K562 (cell line): Measurements from ENCODE around the gene ZNF584. TPM values are rescaled to one million over a fixed set of nuclear protein-coding genes. Genes with fewer than 3 reads are reported as not detected.
A peak's percentile ranks its signal among the peaks of the same experiment; 100 is the strongest.

Experiments
- ATAC-seq: fragments of 200-7000 bp; cut with Tn5 transposase; 3 replicates; pipeline ENCODE4 v1.9.1; 2020; ENCODE audit warnings: moderate library complexity
- BruUV-seq: library from RNA; stranded (reverse); fragments of 400-500 nt; replicated peaks from 2 replicates; lab custom pipeline; 2021; lab: Mats Ljungman, UMichigan
- CTCF ChIA-PET: fragments of 300-600 bp; formaldehyde crosslinking; extraction: SDS; loops from one replicate; lab custom pipeline; 2021; ENCODE audit warnings: low intra/inter-chr PET ratio; lab: Yijun Ruan, JAX
- POLR2A ChIA-PET: fragments of 300-600, 350-650 bp; sonication (Branson Sonifier 250); formaldehyde crosslinking; extraction: SDS; loops from one replicate; lab custom pipeline; 2021; ENCODE audit warnings: antibody characterized with exemption, inconsistent platforms; lab: Yijun Ruan, JAX
- DNase-seq, 4 experiments: peaks; one replicate each; pipeline versions ENCODE4 v3.0.0 to v3.0.0-alpha.2; 2011 to 2018; ENCODE audit warnings: low spot score in 3 of 4, mixed read lengths in 3 of 4; ENCODE audit errors: extremely low read depth in 1 of 4
- FAIRE-seq: peaks from 2 replicates; lab custom pipeline; 2011; peaks lifted over from hg19 to GRCh38; lab: Jason Lieb, UNC
- H2AFZ ChIP-seq: 2 replicates; pipeline ENCODE4 v1.6.0; 2011; ENCODE audit warnings: low read depth, low read length, control low read depth, inconsistent platforms
- H3K27ac ChIP-seq: fragments of 200-600 bp; 3 replicates; pipeline ENCODE4 v1.8.0; 2011; ENCODE audit warnings: low read depth, mild to moderate bottlenecking, control low read depth, inconsistent platforms, low read length, moderate library complexity, mixed read lengths; ENCODE audit errors: extremely low read depth
- H3K27me3 ChIP-seq, 2 experiments: fragments of 300-600 bp in 1 of 2; 2 replicates in 1 of 2; 3 replicates in 1 of 2; pipeline versions ENCODE4 v1.6.0 to v1.8.0; 2011; ENCODE audit warnings: inconsistent platforms in 2 of 2, low read length in 2 of 2, mild to moderate bottlenecking in 1 of 2, mixed read lengths in 1 of 2, moderate library complexity in 1 of 2; ENCODE audit not compliant: control insufficient read depth in 2 of 2, insufficient read depth in 2 of 2
- H3K36me3 ChIP-seq: fragments of 300-600 bp; 3 replicates; pipeline ENCODE4 v1.8.0; 2011; ENCODE audit warnings: mild to moderate bottlenecking, low read length, inconsistent platforms; ENCODE audit not compliant: control insufficient read depth, insufficient read depth
- H3K4me1 ChIP-seq, 2 experiments: fragments of 200-600 bp in 1 of 2; replicated peaks in 1 of 2; 2 replicates in 1 of 2; 3 replicates in 1 of 2; pipeline versions ENCODE4 v1.5.1 to v1.8.0; 2011; ENCODE audit warnings: inconsistent platforms in 2 of 2, low read length in 2 of 2, mild to moderate bottlenecking in 1 of 2, mixed read lengths in 1 of 2, moderate library complexity in 1 of 2; ENCODE audit not compliant: control insufficient read depth in 2 of 2, insufficient read depth in 2 of 2
- H3K4me2 ChIP-seq: 2 replicates; pipeline ENCODE4 v1.6.1; 2011; ENCODE audit warnings: low read length, control low read depth, inconsistent platforms, mixed read lengths; ENCODE audit not compliant: insufficient read depth
- H3K4me3 ChIP-seq: fragments of 200-600 bp; sonication (generic), shearing (Covaris generic); 2 replicates; pipeline ENCODE4 v1.5.1; 2016; ENCODE audit warnings: control low read depth, inconsistent platforms
- H3K79me2 ChIP-seq: fragments of 200-600 bp; 3 replicates; pipeline ENCODE4 v1.8.0; 2011; ENCODE audit warnings: low read length, inconsistent platforms; ENCODE audit not compliant: control insufficient read depth, insufficient read depth
- H3K9ac ChIP-seq, 2 experiments: 2 replicates each; pipeline versions ENCODE4 v1.6.0 to v1.6.1; 2011; ENCODE audit warnings: low read depth in 2 of 2, low read length in 2 of 2, control low read depth in 1 of 2, inconsistent platforms in 1 of 2, mild to moderate bottlenecking in 1 of 2, mixed read lengths in 1 of 2; ENCODE audit not compliant: insufficient read depth in 1 of 2
- H3K9me1 ChIP-seq: one replicate; pipeline ENCODE4 v1.6.0; 2011; ENCODE audit warnings: inconsistent platforms, mild to moderate bottlenecking, low read length, moderate library complexity; ENCODE audit not compliant: control insufficient read depth, insufficient read depth
- H3K9me3 ChIP-seq: replicated peaks from 2 replicates; pipeline ENCODE4 v1.5.1; 2011; ENCODE audit warnings: low read depth, low read length, inconsistent platforms; ENCODE audit not compliant: control insufficient read depth, insufficient read depth
- H4K20me1 ChIP-seq: replicated peaks from 2 replicates; pipeline ENCODE4 v1.6.1; 2011; ENCODE audit warnings: low read length, inconsistent platforms, mixed read lengths; ENCODE audit not compliant: control insufficient read depth, insufficient read depth
- CBX8 ChIP-seq: fragments of 200-600 bp; sonication (generic); IDR thresholded peaks from 2 replicates; pipeline ENCODE4 v1.6.1; 2012; ENCODE audit warnings: borderline replicate concordance, mixed run types, low read depth, mild to moderate bottlenecking, moderate library complexity, mixed read lengths, low read length, control low read depth, inconsistent platforms; ENCODE audit not compliant: poor library complexity, severe bottlenecking; ENCODE audit errors: extremely low read depth
- CHCHD3 ChIP-seq: fragments of 250-450 bp; sonication (Bioruptor Pico); IDR thresholded peaks from 2 replicates; pipeline ENCODE4 v2.1.2; 2022; ENCODE audit warnings: mild to moderate bottlenecking
- ELF2 ChIP-seq: fragments of 250-450 bp; sonication (Bioruptor Pico); IDR thresholded peaks from 2 replicates; pipeline ENCODE4 v1.5.0; 2021; ENCODE audit warnings: mild to moderate bottlenecking
- FOXM1 ChIP-seq, 2 experiments: fragments of 450-650 bp in 1 of 2; sonication (generic) in 1 of 2; formaldehyde crosslinking in 1 of 2; IDR thresholded peaks; 2 replicates each; pipeline versions ENCODE4 v1.6.1 to v1.9.0; 2017 to 2022; ENCODE audit warnings: low read depth in 2 of 2, mild to moderate bottlenecking in 2 of 2, missing genetic modification reagents in 1 of 2, moderate library complexity in 1 of 2
- GMEB1 ChIP-seq: fragments of 250-450 bp; sonication (Bioruptor Pico); IDR thresholded peaks from 2 replicates; pipeline ENCODE4 v1.4.0; 2020; ENCODE audit warnings: mild to moderate bottlenecking
- HDAC3 ChIP-seq: fragments of 450-650 bp; IDR thresholded peaks from 2 replicates; pipeline ENCODE4 v1.6.1; 2018; ENCODE audit warnings: borderline replicate concordance, mild to moderate bottlenecking, moderate library complexity; ENCODE audit not compliant: partially characterized antibody
- HNRNPH1 ChIP-seq: fragments of 200-400 bp; formaldehyde crosslinking; optimal IDR thresholded peaks from 2 replicates; pipeline ENCODE3; 2017; ENCODE audit warnings: low read depth, mild to moderate bottlenecking, low read length, moderate library complexity
- L3MBTL2 ChIP-seq: fragments of 450-650 bp; IDR thresholded peaks from 2 replicates; pipeline ENCODE4 v1.6.1; 2016; ENCODE audit warnings: mild to moderate bottlenecking, moderate library complexity
- MAFG ChIP-seq: fragments of 450-650 bp; conservative IDR thresholded peaks from 2 replicates; pipeline ENCODE4 v1.6.1; 2016; ENCODE audit warnings: missing genetic modification characterization, missing compliant biosample characterization
- NRF1 ChIP-seq, 2 experiments: fragments of 450-650 bp; IDR thresholded peaks in 1 of 2; conservative IDR thresholded peaks in 1 of 2; 2 replicates each; pipeline ENCODE4 v1.6.1; 2014; ENCODE audit warnings: mild to moderate bottlenecking in 2 of 2
- SPI1 ChIP-seq: IDR thresholded peaks from 2 replicates; pipeline ENCODE4 v1.6.1; 2011; ENCODE audit warnings: low read depth, low read length, control low read depth, borderline replicate concordance
- TEAD1 ChIP-seq, 2 experiments: fragments of 450-650 bp in 1 of 2; sonication (generic) in 1 of 2; formaldehyde crosslinking; IDR thresholded peaks; 2 replicates each; pipeline versions ENCODE4 v1.4.0 to v1.8.0; 2020 to 2022; ENCODE audit warnings: mild to moderate bottlenecking in 2 of 2, missing genetic modification reagents in 1 of 2
- ZNF121 ChIP-seq: sonication (generic); formaldehyde crosslinking; conservative IDR thresholded peaks from 2 replicates; pipeline ENCODE4 v1.8.0; 2022; ENCODE audit warnings: missing genetic modification reagents
- ZNF217 ChIP-seq: sonication (generic); formaldehyde crosslinking; IDR thresholded peaks from 2 replicates; pipeline ENCODE4 v1.8.0; 2022; ENCODE audit warnings: mild to moderate bottlenecking, missing genetic modification reagents
- ZNF239 ChIP-seq: fragments of 250-450 bp; sonication (Bioruptor Pico); IDR thresholded peaks from 2 replicates; pipeline ENCODE4 v1.4.0; 2020; ENCODE audit warnings: mild to moderate bottlenecking
- ZNF586 ChIP-seq: fragments of 450-650 bp; formaldehyde crosslinking; conservative IDR thresholded peaks from 2 replicates; pipeline ENCODE4 v1.4.0; 2020; ENCODE audit warnings: mild to moderate bottlenecking, moderate library complexity
- WGBS: fragments of 100-300 bp; shearing (Covaris generic); methylation state at CpG from one replicate; pipeline ENCODE4 v1.1.6; 2016; ENCODE audit warnings: low coverage, mixed read lengths; ENCODE audit not compliant: insufficient coverage; ENCODE audit errors: missing lambda C conversion rate; 5-methylcytosine and 5-hydroxymethylcytosine counted together
- in situ Hi-C: fragments of 300-500 bp; cut with MboI; formaldehyde crosslinking; loops from 4 replicates; pipeline ENCODE4 v1.15.0; 2018; ENCODE audit warnings: inconsistent platforms, mixed read lengths
- intact Hi-C: fragments of 100-400 bp; cut with micrococcal nuclease; formaldehyde crosslinking; loops from 2 replicates; pipeline ENCODE4 v1.14.2; 2022
- polyA plus RNA-seq, 8 experiments: library from polyadenylated mRNA; depleted of rRNA in 4 of 8; stranded (reverse) in 5 of 8; unstranded in 3 of 8; fragments of >200 nt; fragmentation: Nextera tagmentation in 2 of 8; fragmentation: Illumina TruSeq in 1 of 8; extraction: Ambion mirVana in 2 of 8; extraction: Trizol in 1 of 8; gene quantifications; 2 replicates each; pipeline versions ENCODE4 v1.2.1 to v1.2.3, GENCODE V29; 2011 to 2014; ENCODE audit warnings: inconsistent platforms in 1 of 8, missing spikeins in 1 of 8
- total RNA-seq, 7 experiments: library from RNA; depleted of rRNA in 6 of 7; stranded (reverse); fragments of >200 nt in 6 of 7; fragmentation: Illumina TruSeq in 2 of 7; extraction: Trizol in 2 of 7; gene quantifications; 2 replicates each; pipeline versions ENCODE4 v1.2.1 to v1.2.3, GENCODE V29; 2011 to 2021; ENCODE audit warnings: low replicate concordance in 1 of 7

ZNF584 gene
- total and polyA plus RNA-seq, 9 of the 15 experiments (the other 6 are each of a cell fraction or from before 2014, with no cell fraction given), result 5.8 to 43.4 (median 24.6) TPM

GRCh38 chr19:58453743-58454142 lies 45.3 kb downstream of the ZNF584 start:
- intact Hi-C loops, result no loop called here
- ATAC-seq (no peak), FAIRE-seq (peak; percentile 62), DNase-seq (no peak)
- Histone ChIP-seq H3K4me2 (no peak overlapping the region), H3K4me3 (no peak overlapping the region), H3K79me2 (peaks cover 8% of the 10 kb centered on the region; the same call in 2 of the 3 replicates), H2AFZ (no peak overlapping the region), H3K4me1 (peaks cover 4 to 15% of the 10 kb centered on the region in 2 experiments; a peak in 4 of 5 replicates), H4K20me1 (no peaks in the 10 kb centered on the region), H3K9ac (no peak overlapping the region), H3K27ac (no peak overlapping the region), H3K9me1 (no peaks in the 10 kb centered on the region), H3K27me3 (no peaks in the 10 kb centered on the region), H3K36me3 (peaks cover 32% of the 10 kb centered on the region; the same call in 1 of the 3 replicates), H3K9me3 (peaks cover 12% of the 10 kb centered on the region)
- TF ChIP-seq ZNF586 (CRISPR knock-in tag) (no peak), SPI1 (no peak)
- ChIA-PET CTCF (no interaction called here), POLR2A (no interaction called here)
- in situ Hi-C loops, result no loop called here
- no TSS peak for BruUV-seq
- WGBS, result 84% methylated on average over 6 of the region's 6 CpGs

- no peaks in the 10 kb centered on the region for H4K20me1 ChIP-seq
- H3K4me2 ChIP-seq, result no peak overlapping the region
- H3K9me1 ChIP-seq, result no peaks in the 10 kb centered on the region
- in situ Hi-C loops, result no loop called here
- no peak overlapping the region for H2AFZ ChIP-seq
- ChIA-PET POLR2A (no interaction called here), CTCF (no interaction called here)
- no peak overlapping the region for H3K27ac ChIP-seq
- intact Hi-C loops, result no loop called here
- H3K36me3 ChIP-seq, result peaks cover 32% of the 10 kb centered on the region; the same call in 1 of the 3 replicates
- no peak overlapping the region for H3K4me3 ChIP-seq
- H3K27me3 ChIP-seq, result no peaks in the 10 kb centered on the region
- 94% methylated on average over 15 of the region's 21 CpGs for WGBS
- peaks cover 4% of the 10 kb centered on the region; the same call in 1 of the 2 replicates for H3K9me3 ChIP-seq
- peaks cover 4 to 15% of the 10 kb centered on the region in 2 experiments; a peak in 4 of 5 replicates for H3K4me1 ChIP-seq
- no peak for ATAC-seq
- no peak overlapping the region for H3K9ac ChIP-seq
- no peak for DNase-seq
- FAIRE-seq, result no peak
- H3K79me2 ChIP-seq, result peaks cover 8% of the 10 kb centered on the region; the same call in 2 of the 3 replicates
- BruUV-seq, result no TSS peak
- TF ChIP-seq HDAC3 (no peak), NRF1 (conservative IDR thresholded peaks at IDR 0.05 in 1 of 2, IDR thresholded peaks at IDR 0.05 in 1 of 2) (no peak), ZNF239 (no peak), ELF2 (CRISPR knock-in tag) (no peak), ZNF217 (CRISPR knock-in tag) (no peak), ZNF121 (CRISPR knock-in tag) (no peak), HNRNPH1 (no peak), L3MBTL2 (no peak), GMEB1 (CRISPR knock-in tag) (no peak), FOXM1 (IDR thresholded peaks at IDR 0.05; ENCODE audit: low read depth) (no peak), FOXM1 (CRISPR knock-in tag; IDR thresholded peaks at IDR 0.05; ENCODE audit: low read depth) (no peak), MAFG (tag) (no peak), TEAD1 (CRISPR knock-in tag; IDR thresholded peaks at IDR 0.05) (no peak), CHCHD3 (CRISPR knock-in tag) (no peak), CBX8 (no peak)
These were observed 46.9 kb downstream of the ZNF584 start for GRCh38 chr19:58455306-58455705.
